Endothelial cell (in vitro differentiated cells): Measurements from ENCODE around the gene TTC4. TPM values are rescaled to one million over a fixed set of nuclear protein-coding genes. Genes with fewer than 3 reads are reported as not detected.

Experiments
- DNase-seq: peaks from one replicate; pipeline ENCODE4 v3.0.0; 2021; ENCODE audit warnings: low spot score
- H3K27ac Mint-ChIP-seq: one replicate; pipeline ENCODE4 v1.8.0; 2021; ENCODE audit warnings: mixed read lengths, inconsistent platforms; ENCODE audit not compliant: unreplicated experiment
- H3K27me3 Mint-ChIP-seq: one replicate; pipeline ENCODE4 v1.8.0; 2021; ENCODE audit warnings: mild to moderate bottlenecking, moderate library complexity, mixed read lengths, inconsistent platforms; ENCODE audit not compliant: unreplicated experiment
- H3K36me3 Mint-ChIP-seq: one replicate; pipeline ENCODE4 v1.8.0; 2021; ENCODE audit warnings: mild to moderate bottlenecking, low read depth, mixed read lengths, inconsistent platforms; ENCODE audit not compliant: unreplicated experiment
- H3K4me1 Mint-ChIP-seq: one replicate; pipeline ENCODE4 v1.8.0; 2021; ENCODE audit warnings: mild to moderate bottlenecking, mixed read lengths, inconsistent platforms; ENCODE audit not compliant: unreplicated experiment
- H3K4me3 Mint-ChIP-seq: one replicate; pipeline ENCODE4 v1.8.0; 2021; ENCODE audit warnings: mild to moderate bottlenecking, mixed read lengths, inconsistent platforms; ENCODE audit not compliant: unreplicated experiment
- H3K9me3 Mint-ChIP-seq: one replicate; pipeline ENCODE4 v1.8.0; 2021; ENCODE audit warnings: mixed read lengths, inconsistent platforms; ENCODE audit not compliant: unreplicated experiment
- total RNA-seq: library from RNA; stranded (reverse); fragmentation: NEBNext Ultra II Directional; extraction: Animal tissue kit (Norgen Biotek cat#: 25700); gene quantifications from one replicate; pipeline ENCODE4 v1.2.1, GENCODE V29; 2021; ENCODE audit not compliant: unreplicated experiment
- TF ChIP-seq, protein P1 (sequence below): fragments of 200-600 bp; sonication (generic); IDR thresholded peaks from one replicate; pipeline ENCODE4 v1.5.0; 2021; ENCODE audit warnings: antibody characterized with exemption; ENCODE audit not compliant: unreplicated experiment

Gene TTC4
- total RNA-seq, 1 donor from 2014 or later: 16.4 TPM

DNA sequence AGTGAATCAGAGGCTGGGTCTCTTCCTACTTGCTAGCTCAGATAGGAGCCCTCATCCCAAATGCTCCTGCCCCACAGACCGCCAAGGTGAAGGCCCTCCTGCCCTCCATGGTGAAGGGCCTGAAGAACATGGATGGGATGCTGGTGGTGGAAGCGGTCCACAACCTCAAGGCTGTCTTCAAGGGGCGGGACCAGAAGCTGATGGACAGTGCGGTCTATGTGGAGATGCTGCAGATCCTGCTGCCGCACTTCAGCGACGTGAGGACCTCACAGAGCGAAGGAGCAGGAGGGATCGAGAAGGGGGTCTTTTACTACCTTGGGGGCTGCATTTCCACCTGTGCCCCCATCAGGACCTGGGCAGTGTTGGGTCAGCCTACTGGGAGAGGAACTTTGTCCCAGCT lies 14.6 kb upstream of the TTC4 start:
- no peaks in the 10 kb centered on the region for H3K9me3 Mint-ChIP-seq
- H3K27ac Mint-ChIP-seq: no peak overlapping the region
- TF ChIP-seq, protein P1, sequence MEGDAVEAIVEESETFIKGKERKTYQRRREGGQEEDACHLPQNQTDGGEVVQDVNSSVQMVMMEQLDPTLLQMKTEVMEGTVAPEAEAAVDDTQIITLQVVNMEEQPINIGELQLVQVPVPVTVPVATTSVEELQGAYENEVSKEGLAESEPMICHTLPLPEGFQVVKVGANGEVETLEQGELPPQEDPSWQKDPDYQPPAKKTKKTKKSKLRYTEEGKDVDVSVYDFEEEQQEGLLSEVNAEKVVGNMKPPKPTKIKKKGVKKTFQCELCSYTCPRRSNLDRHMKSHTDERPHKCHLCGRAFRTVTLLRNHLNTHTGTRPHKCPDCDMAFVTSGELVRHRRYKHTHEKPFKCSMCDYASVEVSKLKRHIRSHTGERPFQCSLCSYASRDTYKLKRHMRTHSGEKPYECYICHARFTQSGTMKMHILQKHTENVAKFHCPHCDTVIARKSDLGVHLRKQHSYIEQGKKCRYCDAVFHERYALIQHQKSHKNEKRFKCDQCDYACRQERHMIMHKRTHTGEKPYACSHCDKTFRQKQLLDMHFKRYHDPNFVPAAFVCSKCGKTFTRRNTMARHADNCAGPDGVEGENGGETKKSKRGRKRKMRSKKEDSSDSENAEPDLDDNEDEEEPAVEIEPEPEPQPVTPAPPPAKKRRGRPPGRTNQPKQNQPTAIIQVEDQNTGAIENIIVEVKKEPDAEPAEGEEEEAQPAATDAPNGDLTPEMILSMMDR: no peak
- no peak overlapping the region for H3K4me3 Mint-ChIP-seq
- no peaks in the 10 kb centered on the region for H3K27me3 Mint-ChIP-seq
- H3K36me3 Mint-ChIP-seq: no peaks in the 10 kb centered on the region
- DNase-seq: no peak
- H3K4me1 Mint-ChIP-seq: no peaks in the 10 kb centered on the region

DNA sequence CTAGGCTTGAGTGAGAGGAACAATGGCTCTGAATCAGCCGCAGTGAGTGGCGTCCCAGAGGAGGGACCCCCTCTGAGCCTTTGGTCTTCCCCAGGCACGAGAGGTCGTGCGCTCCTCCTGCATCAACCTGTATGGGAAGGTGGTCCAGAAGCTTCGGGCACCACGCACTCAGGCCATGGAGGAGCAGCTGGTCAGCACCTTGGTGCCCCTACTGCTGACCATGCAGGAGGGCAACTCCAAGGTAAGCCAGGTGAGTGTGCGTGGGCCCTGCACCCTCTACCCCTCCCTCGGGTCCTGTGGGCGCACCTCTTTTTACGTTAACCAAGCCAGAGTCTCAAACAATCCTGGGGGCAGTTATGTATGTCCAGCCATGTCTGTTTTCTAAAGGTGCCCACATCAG lies 13.7 kb upstream of the TTC4 start:
- no peaks in the 10 kb centered on the region for H3K36me3 Mint-ChIP-seq
- H3K4me3 Mint-ChIP-seq: no peak overlapping the region
- H3K27ac Mint-ChIP-seq: no peak overlapping the region
- TF ChIP-seq, protein P1: no peak
- H3K9me3 Mint-ChIP-seq: no peaks in the 10 kb centered on the region
- DNase-seq: no peak
- no peaks in the 10 kb centered on the region for H3K4me1 Mint-ChIP-seq
- no peaks in the 10 kb centered on the region for H3K27me3 Mint-ChIP-seq

DNA sequence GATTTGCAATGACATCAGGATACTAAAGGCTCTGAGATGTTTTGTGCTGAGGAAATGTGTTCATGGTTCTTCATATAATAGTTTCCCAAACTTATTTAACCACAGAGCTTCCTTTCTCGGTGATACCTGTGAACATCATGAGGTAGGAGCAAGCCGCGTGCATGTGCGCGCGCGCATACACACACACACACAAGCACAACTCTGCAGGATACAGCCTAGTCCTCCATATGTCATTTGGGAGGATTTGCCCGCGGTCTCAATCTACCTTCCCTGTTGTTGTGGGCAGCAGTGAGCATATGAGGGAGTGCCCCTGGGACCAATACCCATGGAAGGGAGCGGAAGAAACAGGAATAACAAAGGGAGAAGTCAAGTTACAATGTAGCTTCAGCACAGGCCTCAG lies 12.2 kb upstream of the TTC4 start:
- DNase-seq: no peak
- Mint-ChIP-seq H3K27ac (no peak overlapping the region), H3K27me3 (peaks cover 3% of the 10 kb centered on the region), H3K36me3 (no peaks in the 10 kb centered on the region), H3K9me3 (no peaks in the 10 kb centered on the region), H3K4me3 (no peak overlapping the region), H3K4me1 (no peaks in the 10 kb centered on the region)
- TF ChIP-seq, protein P1: no peak

DNA sequence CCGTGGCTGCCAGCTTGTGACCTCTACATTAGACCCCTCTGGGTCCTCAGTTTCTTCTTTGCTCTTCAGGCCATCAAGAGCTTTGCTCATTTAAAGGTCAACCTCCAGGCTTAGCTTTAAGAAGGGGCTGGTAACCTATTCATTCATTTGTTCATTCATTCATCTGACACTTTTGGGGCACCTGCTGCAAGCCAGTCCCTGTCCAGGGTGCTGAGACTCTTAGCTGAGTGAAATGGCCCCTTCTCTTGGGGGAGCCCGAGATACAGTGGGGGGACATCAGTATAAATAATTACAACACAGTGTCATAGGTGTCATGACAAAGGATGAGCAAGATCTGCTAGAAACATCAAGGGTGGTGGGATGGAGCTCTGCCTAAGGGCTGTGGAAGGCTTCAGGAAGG lies 10.5 kb upstream of the TTC4 start:
- Mint-ChIP-seq H3K4me1 (no peaks in the 10 kb centered on the region), H3K4me3 (no peak overlapping the region), H3K27me3 (peaks cover 4% of the 10 kb centered on the region), H3K36me3 (no peaks in the 10 kb centered on the region), H3K27ac (no peak overlapping the region), H3K9me3 (no peaks in the 10 kb centered on the region)
- DNase-seq: no peak
- TF ChIP-seq, protein P1: no peak

DNA sequence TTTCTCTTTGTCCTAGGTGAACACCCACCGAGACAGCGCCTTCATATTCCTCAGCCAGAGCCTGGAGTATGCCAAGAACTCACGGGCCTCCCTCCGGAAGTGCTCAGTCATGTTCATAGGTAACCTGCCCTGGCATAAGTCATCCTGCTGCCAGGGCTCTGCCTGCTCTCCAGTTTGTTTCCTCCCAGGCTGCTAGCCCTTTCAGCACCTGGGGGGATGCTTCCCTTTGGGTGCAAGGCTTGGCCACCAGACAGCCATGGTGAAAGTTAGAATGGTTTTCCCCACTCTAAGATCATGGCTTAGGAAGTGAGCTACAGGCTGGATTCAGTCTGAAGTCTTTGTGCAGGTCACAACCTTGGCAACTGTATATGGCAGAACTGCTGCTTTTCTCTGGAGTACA lies 9.2 kb upstream of the TTC4 start:
- TF ChIP-seq, protein P1: no peak
- no peaks in the 10 kb centered on the region for H3K36me3 Mint-ChIP-seq
- no peak overlapping the region for H3K27ac Mint-ChIP-seq
- H3K9me3 Mint-ChIP-seq: no peaks in the 10 kb centered on the region
- no peak for DNase-seq
- no peak overlapping the region for H3K4me3 Mint-ChIP-seq
- no peaks in the 10 kb centered on the region for H3K4me1 Mint-ChIP-seq
- peaks cover 4% of the 10 kb centered on the region for H3K27me3 Mint-ChIP-seq
